Myocyte (in vitro differentiated cells): Measurements from ENCODE around the gene FAM124A. TPM values are rescaled to one million over a fixed set of nuclear protein-coding genes. Genes with fewer than 3 reads are reported as not detected.

Source experiments
- DNase-seq: peaks from one replicate; pipeline ENCODE4 v3.0.0-alpha.2; 2012; ENCODE audit warnings: low read depth
- total RNA-seq: library from RNA; depleted of rRNA; stranded (reverse); fragments of >200 nt; gene quantifications from 2 replicates; pipeline ENCODE4 v1.2.3, GENCODE V29; 2014

FAM124A gene
- total RNA-seq, 1 donor from 2014 or later = 0.05 TPM

DNA sequence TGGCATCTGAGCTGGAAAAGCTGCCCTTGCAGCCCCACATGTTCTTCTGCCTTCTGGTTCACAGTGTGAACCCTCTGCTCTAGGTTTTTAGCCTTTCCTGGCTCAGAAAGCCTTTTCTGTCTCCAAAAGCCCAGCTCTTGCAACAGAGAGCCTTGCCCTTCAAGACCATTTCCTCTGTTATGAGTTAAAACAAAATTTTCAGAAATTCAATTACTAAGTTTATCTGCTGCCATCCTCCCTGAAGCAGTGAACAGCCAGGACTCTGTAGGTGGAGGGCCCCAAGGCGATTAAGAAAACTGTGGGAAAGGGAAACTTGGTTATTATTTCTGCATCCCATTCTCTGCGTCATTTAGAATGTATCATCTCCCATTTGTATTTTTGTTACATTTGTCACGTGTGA is 18.8 kb downstream of the FAM124A start:
- DNase-seq = no peak

DNA sequence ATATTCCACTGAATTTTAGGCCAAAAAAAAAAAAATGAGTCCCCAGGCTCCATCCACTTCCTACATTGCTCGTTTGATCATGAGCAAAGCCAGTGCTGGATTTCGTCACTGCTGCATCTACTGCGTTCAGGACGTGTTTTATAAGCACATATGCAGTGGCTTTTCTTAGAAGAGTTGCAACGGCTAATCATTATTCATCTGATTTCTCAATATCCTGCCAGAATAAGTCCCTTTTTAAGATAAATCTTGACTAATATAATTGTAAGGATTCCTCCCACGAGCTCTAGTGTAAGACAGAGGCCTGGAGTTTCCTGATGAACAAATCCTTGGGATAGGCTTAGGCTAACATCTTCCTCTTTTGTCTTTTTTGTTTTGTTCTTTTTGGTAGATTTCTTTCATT is 19.5 kb downstream of the FAM124A start:
- DNase-seq = no peak

GRCh38 chr13:51243227-51243626 is 21.0 kb downstream of the FAM124A start:
- DNase-seq = no peak

DNA sequence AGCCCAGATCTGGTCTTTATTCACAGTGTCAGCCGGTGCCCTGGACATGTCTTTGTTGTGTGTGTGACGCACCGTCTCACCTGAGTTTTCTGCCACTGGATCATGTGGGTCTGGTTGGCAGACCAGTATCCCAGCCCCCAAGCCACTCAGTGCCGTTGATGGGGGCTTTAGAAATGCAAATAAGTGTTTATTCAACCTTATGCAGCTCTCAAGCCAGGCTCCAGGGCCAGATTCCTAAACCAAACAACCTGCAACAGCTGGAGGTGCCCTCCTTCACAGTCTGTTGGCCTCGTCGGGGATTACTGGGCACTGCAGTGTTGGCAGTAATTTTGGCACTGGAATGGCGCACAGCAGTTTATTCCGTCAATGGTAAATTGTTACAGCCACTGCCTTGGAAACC is 21.6 kb downstream of the FAM124A start:
- no peak for DNase-seq

DNA sequence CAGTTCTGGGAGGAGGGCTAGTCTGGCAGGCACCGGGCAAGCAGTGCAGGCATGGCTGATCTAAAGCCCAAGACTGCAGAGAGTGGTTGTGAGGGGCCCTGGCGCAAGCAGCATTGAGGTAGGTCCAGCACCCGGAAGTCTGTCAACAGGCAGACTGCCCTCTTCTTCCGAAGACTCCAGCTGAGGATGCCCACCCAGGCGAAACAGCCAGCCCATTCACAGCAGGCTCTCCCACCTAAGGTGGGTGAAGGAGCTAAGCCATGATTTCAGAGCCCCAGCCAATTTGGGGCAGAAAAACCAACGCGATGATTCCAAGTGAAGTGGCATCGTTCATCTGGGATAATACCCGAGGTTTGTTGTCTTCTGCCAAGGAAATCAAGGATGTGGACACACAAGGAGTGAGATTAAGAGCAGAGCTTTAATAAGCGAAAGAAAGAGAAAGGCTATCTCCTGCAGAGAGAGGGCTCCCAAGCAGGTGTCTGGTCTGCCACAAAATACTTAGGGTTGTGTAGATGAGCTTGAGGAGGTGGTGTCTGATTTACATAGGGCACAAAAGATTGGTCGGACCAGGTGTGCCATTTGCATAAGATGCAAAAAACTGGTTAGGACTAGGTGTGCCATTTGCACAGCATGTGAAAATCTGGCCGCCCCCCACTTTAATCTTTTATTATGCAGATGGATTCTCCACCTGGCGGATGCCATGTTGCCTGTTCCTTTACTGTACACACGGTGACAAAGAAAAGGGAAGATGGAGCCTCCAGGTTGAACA is 22.6 kb downstream of the FAM124A start:
- DNase-seq = no peak

- no peak for DNase-seq
These were observed 23.4 kb downstream of the FAM124A start for GRCh38 chr13:51245583-51245982.

DNA sequence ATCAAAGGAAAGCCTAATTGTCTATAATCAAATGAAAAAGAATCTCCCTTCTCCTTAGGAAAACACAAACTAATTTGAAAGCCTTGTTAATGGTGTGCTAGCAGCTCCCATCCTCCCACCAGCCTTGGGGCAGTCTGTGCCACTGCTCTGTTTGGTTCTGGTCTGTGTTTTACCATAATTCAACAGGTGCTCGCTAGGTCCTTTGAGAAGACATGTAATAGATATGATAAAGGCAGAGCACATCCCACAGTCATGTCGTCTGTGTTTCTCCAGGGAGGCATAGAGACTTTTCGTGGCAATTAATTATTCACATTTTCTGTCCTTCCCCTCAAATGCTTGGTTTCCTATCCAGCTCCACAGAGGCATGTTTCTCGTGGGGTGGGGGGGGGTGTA is 23.8 kb downstream of the FAM124A start:
- no peak for DNase-seq

GRCh38 chr13:51246418-51247277 is 24.4 kb downstream of the FAM124A start:
- no peak for DNase-seq

DNA sequence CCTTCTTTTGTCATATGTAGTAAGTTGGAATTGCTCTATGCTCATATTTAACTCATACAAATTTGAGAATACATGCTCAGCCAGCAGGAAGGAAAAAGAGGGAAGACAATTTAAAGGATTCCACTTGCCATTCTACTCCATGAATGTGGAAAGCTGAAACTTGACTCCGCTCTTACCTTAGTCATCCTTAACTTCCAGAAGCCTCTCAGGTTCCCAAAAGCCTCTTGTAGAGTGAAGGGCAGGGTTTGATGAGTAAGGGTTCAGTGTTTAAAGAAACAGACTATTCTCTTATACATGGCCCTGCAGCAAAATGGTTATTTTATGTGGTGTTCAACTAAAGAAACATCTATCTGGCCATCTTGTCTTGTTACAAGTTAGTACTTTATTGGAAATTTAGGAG is 27.1 kb downstream of the FAM124A start:
- DNase-seq = no peak

GRCh38 chr13:51249770-51250741 is 27.9 kb downstream of the FAM124A start:
- DNase-seq = no peak

DNA sequence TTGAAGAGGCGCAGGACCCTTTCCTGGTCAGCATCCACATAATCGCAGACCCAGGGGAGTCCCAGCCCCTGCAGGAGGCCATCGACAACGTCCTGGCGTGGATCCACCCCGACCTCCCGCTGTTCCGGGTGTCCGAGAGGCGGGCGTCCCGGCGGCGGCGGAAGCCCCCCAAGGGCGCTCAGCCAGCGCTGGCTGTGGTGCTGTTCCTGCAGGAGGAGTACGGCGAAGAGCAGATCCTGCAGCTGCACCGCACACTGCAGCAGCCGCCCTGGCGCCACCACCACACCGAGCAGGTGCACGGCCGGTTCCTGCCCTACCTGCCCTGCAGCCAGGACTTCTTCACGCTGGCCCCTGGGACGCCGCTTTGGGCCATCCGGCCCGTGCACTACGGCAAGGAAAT is 29.3 kb downstream of the FAM124A start:
- no peak for DNase-seq

DNA sequence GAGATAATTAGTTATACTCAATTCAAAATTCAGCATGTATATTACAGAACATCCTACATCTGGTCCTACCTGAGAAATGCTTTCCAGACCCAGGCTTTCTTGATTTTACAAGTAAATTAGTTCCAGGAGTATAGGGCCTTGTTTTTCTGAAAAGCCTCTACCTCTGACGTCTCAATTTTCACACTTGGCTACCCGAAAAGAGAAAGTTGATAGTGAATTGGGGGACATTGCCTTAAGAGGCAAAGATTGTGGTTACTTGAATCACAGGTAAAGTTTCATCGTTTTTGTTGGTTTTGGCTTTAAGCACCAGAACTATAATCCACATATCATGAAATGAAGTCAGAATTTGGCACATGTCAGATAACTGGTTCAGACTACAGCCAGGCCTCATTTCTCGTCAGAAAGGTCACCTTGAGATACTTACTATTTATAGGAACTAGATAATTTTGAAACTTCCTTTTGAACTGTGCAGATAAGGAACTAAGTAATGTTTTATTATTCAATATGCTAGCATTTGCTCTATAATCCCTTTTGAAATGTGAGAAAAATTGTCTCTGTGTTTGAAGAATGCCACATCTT is 30.8 kb downstream of the FAM124A start:
- no peak for DNase-seq

GRCh38 chr13:51255556-51255955 is 33.4 kb downstream of the FAM124A start:
- no peak for DNase-seq

GRCh38 chr13:51257187-51257586 is 35.0 kb downstream of the FAM124A start:
- DNase-seq = no peak

- no peak for DNase-seq
These were observed 36.7 kb downstream of the FAM124A start for GRCh38 chr13:51258612-51259548.

- DNase-seq = no peak
These were observed 38.0 kb downstream of the FAM124A start for GRCh38 chr13:51260154-51260553.

DNA sequence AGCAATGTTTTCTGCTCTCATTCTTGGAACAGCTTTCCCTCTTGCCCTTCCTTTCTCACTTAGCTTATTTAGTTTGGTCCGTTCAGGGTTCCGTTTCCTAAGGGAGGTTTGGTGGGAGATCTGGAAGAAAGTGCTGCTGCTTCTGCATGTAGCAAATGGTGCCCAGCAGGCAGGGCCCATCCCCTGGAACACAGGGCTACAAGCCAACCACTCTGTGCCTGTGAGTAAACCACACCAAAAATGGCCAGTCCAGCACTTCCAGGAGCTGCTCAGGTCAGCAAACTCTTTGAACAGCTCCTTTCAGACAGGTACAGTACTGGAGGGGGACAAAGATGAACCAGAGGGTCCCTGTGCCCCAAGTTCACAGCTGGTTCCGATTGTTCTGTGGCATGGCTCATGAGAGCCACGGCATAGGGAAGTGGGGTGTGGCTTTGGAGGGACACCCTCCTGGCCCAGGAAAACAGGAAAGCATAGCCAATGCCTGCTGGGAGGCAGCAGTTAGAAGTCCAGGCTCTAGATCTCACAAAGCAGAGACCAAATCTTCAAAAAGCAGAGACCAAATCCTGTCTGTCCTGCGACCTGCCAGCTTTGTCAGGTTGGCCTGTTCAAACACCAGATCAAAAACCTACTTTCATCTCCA is 39.5 kb downstream of the FAM124A start:
- DNase-seq = no peak

DNA sequence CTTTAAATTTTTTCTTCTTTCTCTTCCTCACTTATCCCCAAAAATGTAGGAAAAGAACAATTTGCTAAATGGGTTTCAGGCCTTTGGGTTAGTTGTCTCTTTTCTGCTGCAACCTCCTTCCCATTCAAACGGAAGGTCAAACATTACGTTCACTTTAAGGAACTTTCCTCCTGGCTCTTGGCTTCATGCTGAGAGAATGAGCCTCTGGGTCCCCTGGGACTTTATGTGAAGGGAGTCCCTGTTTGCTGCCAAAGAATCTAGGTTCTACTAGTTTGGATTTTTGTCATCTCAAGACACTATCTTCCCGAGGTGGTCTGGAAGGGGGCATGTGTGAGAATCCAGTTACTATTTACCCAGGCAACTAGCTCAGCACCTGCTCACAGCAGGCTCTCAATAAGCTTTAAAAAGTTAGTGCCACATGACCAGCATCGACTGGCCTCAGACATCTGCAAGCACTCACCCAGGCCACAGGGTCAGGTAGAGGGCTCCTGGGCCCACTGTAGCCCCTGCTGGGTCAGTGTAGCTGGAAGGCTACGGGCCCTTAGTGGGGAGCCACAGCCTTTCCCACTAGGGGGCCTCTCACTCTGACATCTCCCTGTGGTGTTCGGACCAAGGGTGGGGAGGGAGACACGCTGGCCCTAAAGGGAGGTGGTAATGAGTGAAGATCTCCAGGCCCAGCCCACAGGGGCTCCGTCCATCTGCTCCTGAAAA is 40.5 kb downstream of the FAM124A start:
- DNase-seq = no peak

DNA sequence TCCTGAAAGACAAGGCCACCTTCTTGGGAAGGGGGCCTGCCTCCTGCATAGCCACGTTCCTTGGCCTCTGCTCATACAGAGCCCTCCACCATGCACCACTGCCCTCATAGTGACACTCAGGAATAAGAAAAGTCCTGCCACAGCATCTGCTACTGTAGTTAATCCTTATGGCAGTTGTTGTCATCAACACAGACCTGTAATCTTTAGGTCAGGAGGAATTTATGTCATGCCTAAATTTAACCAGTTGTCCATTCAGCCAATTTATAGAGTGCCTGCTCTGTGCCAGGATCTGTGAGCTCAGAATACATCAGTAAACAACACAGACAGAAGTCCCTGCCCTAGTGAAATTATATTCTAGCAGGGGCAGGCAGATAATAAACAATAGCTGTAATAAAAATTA is 44.4 kb downstream of the FAM124A start:
- no peak for DNase-seq
